HG03135 (cell line): ENCODE measurements around the gene XRCC3.

Experiments
- ATAC-seq: cut with Tn5 transposase; IDR thresholded peaks from one replicate; pipeline ENCODE4 v1.9.1; 2021; ENCODE audit warnings: mild to moderate bottlenecking, moderate library complexity; ENCODE audit not compliant: unreplicated experiment

XRCC3 gene

GRCh38 chr14:103707329-103708263 is 7.7 kb downstream of the XRCC3 start:
- ATAC-seq, result no peak

- ATAC-seq, result no peak
Measured at GRCh38 chr14:103706551-103707328, 8.5 kb downstream of the XRCC3 start.

- ATAC-seq, result no peak
Measured at GRCh38 chr14:103705504-103706284, 9.6 kb downstream of the XRCC3 start.

- ATAC-seq, result no peak
Measured at GRCh38 chr14:103705118-103705503, 10.1 kb downstream of the XRCC3 start.

- no peak for ATAC-seq
Measured at GRCh38 chr14:103704708-103705107, 10.5 kb downstream of the XRCC3 start.

- ATAC-seq, result no peak
Measured at GRCh38 chr14:103703433-103704385, 11.5 kb downstream of the XRCC3 start.

GRCh38 chr14:103702497-103703432 is 12.5 kb downstream of the XRCC3 start:
- ATAC-seq, result no peak

- ATAC-seq, result no peak
Measured at GRCh38 chr14:103702095-103702494, 13.2 kb downstream of the XRCC3 start.

GRCh38 chr14:103700753-103701490 is 14.3 kb downstream of the XRCC3 start:
- ATAC-seq, result no peak

- no peak for ATAC-seq
Measured at GRCh38 chr14:103699901-103700752, 15.1 kb downstream of the XRCC3 start.

- ATAC-seq, result no peak
Measured at GRCh38 chr14:103699261-103699661, 16.0 kb downstream of the XRCC3 start.

- no peak for ATAC-seq
Measured at GRCh38 chr14:103698380-103699260, 16.6 kb downstream of the XRCC3 start.

- no peak for ATAC-seq
Measured at GRCh38 chr14:103697603-103698379, 17.5 kb downstream of the XRCC3 start.

- no peak for ATAC-seq
Measured at GRCh38 chr14:103697206-103697602, 18.0 kb downstream of the XRCC3 start.

GRCh38 chr14:103696466-103697071 is 18.7 kb downstream of the XRCC3 start:
- ATAC-seq, result no peak
